ENCODE results near the gene DPP6.
A peak's percentile ranks its signal among the peaks of the same experiment; 100 is the strongest.

GRCh38 chr7:154503962-154504550 is 451.9 kb downstream of the DPP6 start:
- TF ChIP-seq CTCF (IDR thresholded peaks at IDR 0.05 in 8 of 11, conservative IDR thresholded peaks at IDR 0.05 in 3 of 11), result peak in 6 of 11 experiments; percentile 23 to 56 (median 48)
- TF ChIP-seq POLR2AphosphoS5 (IDR thresholded peaks at IDR 0.05), result no peak
